Measurements from ENCODE around the gene RAB11FIP4.

RAB11FIP4 gene

DNA sequence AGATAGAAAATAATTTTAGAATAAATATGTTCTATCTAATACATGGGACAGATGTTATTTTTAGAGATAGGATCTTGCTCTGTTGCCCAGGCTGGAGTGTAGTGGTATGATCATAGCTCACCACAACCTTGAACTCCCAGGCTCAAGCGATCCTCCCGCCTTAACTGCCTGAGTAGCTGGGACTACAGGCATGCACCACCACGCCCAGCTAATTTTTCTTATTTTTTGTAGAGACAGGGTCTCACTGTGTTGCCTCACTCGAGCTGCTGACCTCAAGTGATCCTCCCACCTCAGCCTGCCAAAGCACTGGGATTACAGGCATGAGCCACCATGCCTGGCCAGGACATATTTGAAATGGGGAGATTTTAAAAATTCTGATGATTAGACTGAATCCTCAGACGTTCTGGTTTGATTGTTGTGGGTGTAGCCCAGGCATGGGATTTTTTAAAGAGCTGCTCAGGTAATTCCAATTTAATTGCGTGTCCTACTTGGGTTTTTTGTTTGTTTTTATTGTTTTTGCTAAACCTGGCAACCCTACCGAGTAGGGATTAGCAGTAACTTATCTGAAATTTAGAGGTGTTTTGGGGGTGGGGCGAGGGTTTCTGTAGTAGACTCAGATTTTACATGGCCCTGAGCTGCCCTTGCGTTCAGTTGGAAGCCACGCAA, 142.9 kb downstream of the RAB11FIP4 start:
- H3K4me3 ChIP-seq (ENCODE audit: low read length), result no peak overlapping the region
- TF ChIP-seq, protein P1, sequence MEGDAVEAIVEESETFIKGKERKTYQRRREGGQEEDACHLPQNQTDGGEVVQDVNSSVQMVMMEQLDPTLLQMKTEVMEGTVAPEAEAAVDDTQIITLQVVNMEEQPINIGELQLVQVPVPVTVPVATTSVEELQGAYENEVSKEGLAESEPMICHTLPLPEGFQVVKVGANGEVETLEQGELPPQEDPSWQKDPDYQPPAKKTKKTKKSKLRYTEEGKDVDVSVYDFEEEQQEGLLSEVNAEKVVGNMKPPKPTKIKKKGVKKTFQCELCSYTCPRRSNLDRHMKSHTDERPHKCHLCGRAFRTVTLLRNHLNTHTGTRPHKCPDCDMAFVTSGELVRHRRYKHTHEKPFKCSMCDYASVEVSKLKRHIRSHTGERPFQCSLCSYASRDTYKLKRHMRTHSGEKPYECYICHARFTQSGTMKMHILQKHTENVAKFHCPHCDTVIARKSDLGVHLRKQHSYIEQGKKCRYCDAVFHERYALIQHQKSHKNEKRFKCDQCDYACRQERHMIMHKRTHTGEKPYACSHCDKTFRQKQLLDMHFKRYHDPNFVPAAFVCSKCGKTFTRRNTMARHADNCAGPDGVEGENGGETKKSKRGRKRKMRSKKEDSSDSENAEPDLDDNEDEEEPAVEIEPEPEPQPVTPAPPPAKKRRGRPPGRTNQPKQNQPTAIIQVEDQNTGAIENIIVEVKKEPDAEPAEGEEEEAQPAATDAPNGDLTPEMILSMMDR (conservative IDR thresholded peaks at IDR 0.05; ENCODE audit: low read length), result no peak
- DNase-seq (ENCODE audit: low read depth), result peak; percentile 12

DNA sequence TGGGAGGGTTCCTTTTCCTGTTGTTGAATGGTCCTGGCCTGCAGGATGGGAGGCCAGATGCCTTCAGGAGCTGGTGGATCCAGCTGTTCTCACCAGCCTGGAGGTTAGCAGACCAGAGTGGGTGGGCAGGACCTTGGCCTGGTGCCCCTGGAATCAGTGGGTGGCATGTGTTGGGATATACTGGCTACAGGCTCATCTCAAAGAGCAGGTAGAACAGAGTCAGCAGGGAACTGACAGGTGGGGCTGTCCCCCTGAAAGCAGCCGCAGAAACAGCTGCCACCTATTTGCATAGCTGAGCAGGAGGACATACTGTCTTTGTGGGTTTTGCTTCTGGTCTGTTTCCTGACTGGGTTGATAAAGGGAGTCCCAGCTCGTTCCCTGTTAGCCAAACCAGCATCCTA, 144.1 kb downstream of the RAB11FIP4 start:
- no peak for DNase-seq (ENCODE audit: low read depth)
- TF ChIP-seq, protein P1 (conservative IDR thresholded peaks at IDR 0.05; ENCODE audit: low read length), result no peak
- no peak overlapping the region for H3K4me3 ChIP-seq (ENCODE audit: low read length)

DNA sequence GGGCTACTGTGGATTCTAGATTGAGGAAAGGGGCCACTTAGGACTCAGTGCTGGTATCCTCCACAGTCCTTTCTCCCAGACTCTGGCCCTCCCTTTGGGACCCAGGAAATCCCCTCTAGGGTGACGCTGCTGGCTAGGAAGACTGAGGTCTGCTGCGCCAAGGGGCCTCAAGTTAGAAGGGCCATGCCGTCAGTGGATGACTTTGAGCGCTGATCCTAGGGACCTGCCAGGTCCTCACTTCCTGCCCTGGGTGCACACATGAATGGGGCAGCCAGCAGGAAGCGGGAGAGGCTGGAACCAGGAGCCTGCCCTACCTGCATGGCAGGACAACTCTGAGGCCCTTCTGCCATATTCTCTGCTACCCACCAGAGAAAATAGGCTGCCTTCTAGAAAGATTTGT, 145.0 kb downstream of the RAB11FIP4 start:
- no peak overlapping the region for H3K4me3 ChIP-seq (ENCODE audit: low read length)
- TF ChIP-seq, protein P1 (conservative IDR thresholded peaks at IDR 0.05; ENCODE audit: low read length), result no peak

DNA sequence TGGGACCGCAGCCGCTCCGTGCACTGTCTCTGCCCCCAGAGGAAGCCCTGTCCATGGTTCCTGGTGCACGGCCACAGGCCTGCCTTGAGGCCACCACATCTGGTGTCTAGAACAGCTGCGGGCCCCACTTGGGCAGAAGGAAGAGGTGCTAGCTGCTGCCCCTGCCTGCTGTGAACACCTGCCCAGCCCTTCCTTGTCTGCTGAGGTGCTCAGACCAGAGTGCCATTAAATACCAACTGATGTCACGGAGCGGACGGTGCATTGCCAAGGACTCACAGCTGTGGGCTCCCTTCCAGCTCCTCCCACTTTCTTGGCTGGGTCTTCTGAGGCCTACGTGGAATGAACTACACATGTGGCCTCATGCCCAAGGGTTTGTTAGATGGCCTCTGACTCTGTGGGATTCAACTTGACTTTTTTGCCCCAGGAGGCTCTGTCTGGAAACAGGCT, 146.1 kb downstream of the RAB11FIP4 start:
- DNase-seq (ENCODE audit: low read depth), result peak; percentile 64
- TF ChIP-seq, protein P1 (conservative IDR thresholded peaks at IDR 0.05; ENCODE audit: low read length), result no peak
- H3K4me3 ChIP-seq (ENCODE audit: low read length), result no peak overlapping the region

More for the DNA sequence above, 145.0 kb downstream of the RAB11FIP4 start:
- DNase-seq (ENCODE audit: low read depth), result no peak

DNA sequence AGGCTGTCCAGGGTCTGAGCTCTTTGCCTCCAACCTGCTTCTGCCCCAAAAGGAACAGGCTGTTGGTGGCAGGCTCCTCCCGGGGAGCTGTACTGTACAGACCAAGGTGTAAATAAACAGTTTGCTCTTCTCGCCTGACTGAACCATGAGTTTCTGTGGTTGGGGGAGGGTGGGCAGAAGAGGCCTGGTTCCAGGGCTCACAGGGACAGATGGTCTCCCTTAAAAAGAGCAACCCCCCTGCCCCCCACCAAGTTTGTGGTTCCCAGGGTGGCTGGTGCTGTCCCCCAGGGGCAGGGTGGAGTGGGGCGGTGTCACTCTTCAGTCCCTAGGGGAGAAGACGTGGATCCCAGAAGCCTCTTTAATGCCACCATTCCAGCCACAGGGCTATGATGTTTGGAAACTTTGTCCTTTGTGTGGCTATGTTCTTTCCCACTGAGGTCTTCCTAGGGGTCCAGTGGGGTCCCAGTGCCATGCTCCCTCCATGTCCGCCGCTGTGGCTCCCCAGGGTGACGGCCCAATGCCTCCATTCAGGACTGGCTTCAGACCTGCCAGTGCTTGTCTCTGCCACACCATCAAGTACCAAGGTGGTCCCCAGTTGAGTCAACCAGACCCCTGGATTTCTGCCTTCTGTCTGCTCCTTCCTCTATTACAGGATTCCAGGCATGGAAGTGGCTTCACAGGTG, 146.7 kb downstream of the RAB11FIP4 start:
- TF ChIP-seq, protein P1 (conservative IDR thresholded peaks at IDR 0.05; ENCODE audit: low read length), result no peak
- no peak for DNase-seq (ENCODE audit: low read depth)
- H3K4me3 ChIP-seq (ENCODE audit: low read length), result no peak overlapping the region

DNA sequence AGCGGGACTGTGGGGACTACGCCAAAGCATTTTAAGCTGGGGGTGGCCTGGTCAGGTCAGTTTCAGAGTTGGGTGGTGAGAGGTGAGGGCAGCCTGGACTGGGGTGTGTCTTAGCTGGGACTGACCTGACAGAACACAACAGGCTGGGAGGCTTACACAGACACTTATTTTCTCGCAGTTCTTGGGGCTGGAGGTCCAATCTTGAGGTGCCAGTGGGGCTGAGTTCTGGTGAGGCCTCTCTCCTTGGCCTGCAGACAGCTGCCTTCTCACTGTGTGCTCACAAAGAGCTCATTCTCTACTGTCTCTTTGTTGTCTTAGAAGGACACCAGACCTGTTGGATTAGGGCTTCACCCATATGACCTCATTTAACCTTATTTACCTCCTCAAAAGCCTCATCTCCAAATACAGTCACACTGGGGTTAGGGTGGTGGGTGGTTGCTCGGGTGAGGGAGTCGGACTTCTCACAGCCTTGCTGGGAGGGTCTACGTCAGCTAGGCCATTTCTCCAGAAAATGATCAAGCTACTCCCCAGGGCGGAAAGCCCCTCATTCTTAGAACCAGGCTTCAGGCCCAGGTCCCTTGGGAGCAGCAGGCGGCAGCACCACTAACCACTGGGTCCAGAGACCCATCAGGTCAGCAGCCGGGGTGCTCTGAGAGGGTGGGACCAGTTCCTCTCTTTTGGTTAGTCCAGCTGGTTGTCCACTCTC, 149.3 kb downstream of the RAB11FIP4 start:
- TF ChIP-seq, protein P1 (conservative IDR thresholded peaks at IDR 0.05; ENCODE audit: low read length), result no peak

More for the DNA sequence above, 149.3 kb downstream of the RAB11FIP4 start:
- H3K4me3 ChIP-seq (ENCODE audit: low read length), result no peak overlapping the region
- DNase-seq (ENCODE audit: low read depth), result no peak
